IgD-negative memory B cell (primary cell): ENCODE results near the gene TIMELESS. TPM values are rescaled to one million over a fixed set of nuclear protein-coding genes. Genes with fewer than 3 reads are reported as not detected.
"Not testable (repeated sequence)": the region's sequence is repeated elsewhere in the genome, so short reads cannot be mapped to it uniquely, and the experiment has no call there.

Source experiments
- H3K27ac Mint-ChIP-seq, 3 donors: one replicate each; pipeline ENCODE4 v1.8.0; 2020 to 2022; ENCODE audit warnings: mild to moderate bottlenecking in 3 of 3, mixed read lengths in 3 of 3, moderate library complexity in 1 of 3
- H3K27me3 Mint-ChIP-seq: one replicate; pipeline ENCODE4 v1.8.0; 2021; ENCODE audit warnings: mixed read lengths
- H3K36me3 Mint-ChIP-seq: one replicate; pipeline ENCODE4 v1.8.0; 2020; ENCODE audit warnings: mild to moderate bottlenecking, mixed read lengths
- H3K4me1 Mint-ChIP-seq, 3 donors: one replicate each; pipeline ENCODE4 v1.8.0; 2020 to 2022; ENCODE audit warnings: mixed read lengths in 3 of 3, mild to moderate bottlenecking in 1 of 3
- H3K4me3 Mint-ChIP-seq, 4 donors: one replicate each; pipeline ENCODE4 v1.8.0; 2020 to 2022; ENCODE audit warnings: mild to moderate bottlenecking in 4 of 4, mixed read lengths in 4 of 4, moderate library complexity in 3 of 4
- H3K9me3 Mint-ChIP-seq, 3 donors: one replicate each; pipeline ENCODE4 v1.8.0; 2020 to 2021; ENCODE audit warnings: mixed read lengths in 3 of 3, mild to moderate bottlenecking in 1 of 3
- polyA plus RNA-seq: library from polyadenylated mRNA; unstranded; fragments of 300-500 nt; fragmentation: Illumina TruSeq; gene quantifications from one replicate; pipeline ENCODE4 v1.2.3, GENCODE V29; 2021

The TIMELESS gene
- polyA plus RNA-seq, 1 donor from 2014 or later, result 14.3 TPM

DNA sequence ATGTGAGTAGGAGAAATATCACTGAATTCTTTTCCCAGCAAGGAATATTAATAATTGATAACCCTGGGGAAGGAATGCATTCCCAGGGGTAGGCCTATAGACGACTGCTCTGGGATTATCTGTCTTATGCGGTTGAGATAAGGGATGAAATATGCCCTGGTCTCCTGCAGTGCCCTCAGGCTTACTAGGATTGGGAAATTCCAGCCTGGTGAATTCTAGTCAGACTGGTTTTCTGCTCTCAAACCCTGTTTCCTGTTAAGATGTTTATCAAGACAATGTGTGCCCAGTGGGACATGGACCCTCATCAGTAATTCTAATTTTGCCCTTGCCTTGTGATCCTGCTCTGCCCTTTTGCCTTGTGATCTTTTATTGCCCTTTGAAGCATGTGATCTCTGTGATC is 6.0 kb downstream of the TIMELESS start:
- H3K27ac Mint-ChIP-seq, H3K4me3 Mint-ChIP-seq, H3K36me3 Mint-ChIP-seq, H3K27me3 Mint-ChIP-seq, H3K9me3 Mint-ChIP-seq: not testable (repeated sequence)
- peaks cover 12 to 22% (median 18%) of the 10 kb centered on the region in 3 donors for H3K4me1 Mint-ChIP-seq

DNA sequence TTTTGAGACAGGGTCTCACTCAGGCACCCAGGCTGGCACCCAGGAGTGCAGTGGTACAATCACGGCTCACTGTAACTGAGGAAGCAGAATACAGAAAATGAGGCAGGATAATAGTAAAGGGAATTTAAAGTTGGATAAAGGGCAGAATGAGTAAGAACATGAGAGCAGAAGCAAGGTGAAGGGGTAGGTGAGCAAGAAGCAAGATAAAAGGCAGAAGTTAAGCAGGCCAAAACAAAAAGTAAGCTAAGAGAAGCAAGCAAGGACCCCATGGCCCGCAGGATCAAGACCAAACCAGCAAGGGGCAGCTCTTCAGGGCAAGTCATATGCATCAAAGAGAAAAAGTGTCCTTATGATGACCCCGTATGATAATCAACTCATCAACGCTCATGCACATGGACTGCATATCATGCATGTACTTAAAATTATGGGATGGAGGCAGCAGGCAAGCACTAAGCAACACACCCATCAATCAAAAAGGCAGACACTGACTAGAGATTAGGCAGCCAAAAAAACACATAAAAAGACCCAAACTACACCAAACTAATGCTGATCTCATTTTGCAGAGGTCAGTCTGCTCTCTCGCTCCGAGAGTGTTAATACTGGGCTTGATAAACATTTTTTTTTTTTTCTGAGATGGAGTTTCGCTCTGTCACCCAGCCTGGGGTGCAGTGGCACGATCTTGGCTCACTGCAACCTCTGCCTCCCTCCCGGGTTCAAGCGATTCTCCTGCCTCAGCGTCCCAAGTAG is 11.6 kb downstream of the TIMELESS start:
- Mint-ChIP-seq H3K36me3 (peaks cover 8% of the 10 kb centered on the region), H3K27ac (peak overlapping the region in 2 of 3 donors; percentile 28 to 67), H3K9me3 (no peaks in the 10 kb centered on the region), H3K4me3 (no peak overlapping the region), H3K4me1 (peaks cover 5 to 6% (median 6%) of the 10 kb centered on the region in 3 donors), H3K27me3 (no peaks in the 10 kb centered on the region)

DNA sequence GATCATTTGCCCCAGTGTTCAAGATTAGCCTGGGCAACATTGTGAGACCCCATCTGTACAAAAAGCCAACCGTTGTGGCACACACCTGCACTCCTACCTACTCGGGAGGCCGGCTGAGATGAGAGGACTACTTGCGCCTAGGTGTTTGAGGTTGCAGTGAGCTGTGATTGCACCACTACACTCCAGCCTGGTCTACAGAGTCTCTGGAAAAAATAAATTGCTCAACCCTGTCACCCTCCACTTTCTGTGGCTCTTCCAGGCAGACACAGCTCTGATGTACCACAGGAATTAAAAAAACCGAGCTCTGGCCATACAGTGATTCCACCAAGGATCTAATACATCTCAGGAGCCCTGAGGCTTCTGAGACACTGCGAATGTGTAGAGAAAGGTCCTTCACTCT is 14.4 kb downstream of the TIMELESS start:
- Mint-ChIP-seq H3K36me3 (peaks cover 10% of the 10 kb centered on the region), H3K4me1 (peaks cover 0 to 8% (median 4%) of the 10 kb centered on the region in 3 donors), H3K27me3 (no peaks in the 10 kb centered on the region), H3K27ac (no peak overlapping the region), H3K4me3 (no peak overlapping the region), H3K9me3 (no peaks in the 10 kb centered on the region)

DNA sequence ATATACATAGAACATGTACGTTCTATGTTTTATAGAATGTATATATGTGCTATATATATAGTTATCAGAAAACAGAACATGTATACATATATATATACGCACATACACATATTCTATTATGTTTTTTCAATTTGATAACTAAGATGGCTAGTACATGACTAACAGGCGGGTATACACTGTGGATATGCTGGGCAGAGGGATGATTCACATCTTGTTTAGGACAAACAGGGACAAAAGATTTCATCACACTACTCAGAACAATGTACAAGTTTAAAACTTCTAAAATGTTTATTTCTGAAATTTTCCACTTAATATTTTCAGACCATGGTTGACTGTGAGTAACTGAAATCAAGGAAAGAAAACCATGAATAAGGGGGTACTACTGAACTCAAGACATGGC is 17.4 kb downstream of the TIMELESS start:
- Mint-ChIP-seq H3K9me3 (no peaks in the 10 kb centered on the region), H3K36me3 (peaks cover 10% of the 10 kb centered on the region), H3K4me3 (no peak overlapping the region)

DNA sequence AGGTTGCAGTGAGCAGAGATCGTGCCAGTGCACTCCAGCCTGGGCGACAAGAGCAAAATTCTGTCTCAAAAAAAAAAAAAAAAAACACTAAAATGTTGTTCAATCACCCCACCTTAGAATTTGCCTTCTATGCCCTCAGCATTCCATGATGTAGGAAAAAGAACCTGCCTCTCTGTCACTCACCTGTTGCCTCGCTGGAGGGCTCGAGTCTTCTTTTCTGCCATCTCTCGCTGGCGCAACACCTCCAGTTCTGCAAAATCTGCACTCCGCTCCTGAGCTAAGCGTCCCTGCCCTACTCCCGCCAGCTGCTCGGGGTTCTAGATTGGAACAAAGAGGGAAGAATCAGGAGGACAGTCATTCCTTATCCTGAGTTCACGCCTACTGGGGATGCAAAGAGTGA is 17.9 kb downstream of the TIMELESS start:
- peaks cover 0 to 6% (median 0%) of the 10 kb centered on the region in 3 donors for H3K4me1 Mint-ChIP-seq
- H3K27me3 Mint-ChIP-seq, result no peaks in the 10 kb centered on the region
- H3K36me3 Mint-ChIP-seq, result peaks cover 10% of the 10 kb centered on the region
- H3K9me3 Mint-ChIP-seq, result no peaks in the 10 kb centered on the region
- H3K4me3 Mint-ChIP-seq, result peak overlapping the region in 1 of 4 donors; percentile 73
- H3K27ac Mint-ChIP-seq, result no peak overlapping the region

More for the DNA sequence above, 17.4 kb downstream of the TIMELESS start:
- Mint-ChIP-seq H3K27ac (no peak overlapping the region), H3K4me1 (peaks cover 0 to 6% (median 0%) of the 10 kb centered on the region in 3 donors), H3K27me3 (no peaks in the 10 kb centered on the region)

DNA sequence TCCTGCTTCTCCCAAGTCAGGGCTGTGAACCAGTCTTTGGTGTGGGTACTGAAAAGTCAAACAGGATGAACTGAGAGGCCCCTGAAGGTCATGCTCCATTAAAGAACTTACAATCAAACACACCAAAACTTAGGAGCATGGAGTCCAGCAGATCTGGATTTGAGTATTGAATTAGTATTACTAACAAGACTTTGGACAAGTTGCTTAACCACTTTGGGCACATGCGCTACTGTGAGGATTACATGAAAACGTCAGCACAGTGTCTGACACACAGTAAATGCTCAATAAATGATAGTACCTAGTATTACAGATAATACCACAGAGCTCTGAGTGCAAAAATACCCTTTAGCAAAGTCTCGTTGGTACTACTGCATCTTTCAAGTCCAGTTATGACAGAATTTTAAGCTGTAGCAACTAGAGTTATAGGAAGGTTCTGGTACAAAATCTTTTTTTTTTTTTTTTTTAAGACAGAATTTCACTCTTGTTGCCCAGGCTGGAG is 23.2 kb downstream of the TIMELESS start:
- no peaks in the 10 kb centered on the region for H3K9me3 Mint-ChIP-seq
- H3K36me3 Mint-ChIP-seq, result peaks cover 13% of the 10 kb centered on the region
- H3K4me1 Mint-ChIP-seq, result peaks cover 0 to 1% (median 0%) of the 10 kb centered on the region in 3 donors
- no peaks in the 10 kb centered on the region for H3K27me3 Mint-ChIP-seq
- no peak overlapping the region for H3K4me3 Mint-ChIP-seq
- H3K27ac Mint-ChIP-seq, result peak overlapping the region in 1 of 3 donors; percentile 19

DNA sequence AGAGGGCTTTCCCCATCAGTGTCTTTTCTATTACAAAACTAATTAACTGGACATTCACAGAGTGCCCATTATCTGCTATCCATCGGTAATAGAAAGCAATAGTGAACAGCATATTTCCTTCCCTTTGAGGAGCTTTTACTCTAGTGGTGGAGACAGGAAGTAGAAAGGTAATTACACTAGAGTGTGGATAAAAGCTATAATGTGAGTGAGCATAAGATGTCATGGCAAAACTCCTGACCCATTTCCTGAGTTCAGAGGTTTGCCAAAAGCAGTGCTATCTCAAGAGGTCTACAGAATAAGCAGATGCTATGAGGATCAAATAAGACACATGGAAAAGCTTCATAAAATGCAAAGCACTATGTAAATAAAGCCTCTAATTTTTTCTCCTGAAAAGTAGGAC is 24.0 kb downstream of the TIMELESS start:
- Mint-ChIP-seq H3K4me3 (no peak overlapping the region), H3K27ac (no peak overlapping the region), H3K4me1 (peaks cover 0 to 1% (median 0%) of the 10 kb centered on the region in 3 donors), H3K27me3 (no peaks in the 10 kb centered on the region), H3K9me3 (no peaks in the 10 kb centered on the region), H3K36me3 (peaks cover 15% of the 10 kb centered on the region)

DNA sequence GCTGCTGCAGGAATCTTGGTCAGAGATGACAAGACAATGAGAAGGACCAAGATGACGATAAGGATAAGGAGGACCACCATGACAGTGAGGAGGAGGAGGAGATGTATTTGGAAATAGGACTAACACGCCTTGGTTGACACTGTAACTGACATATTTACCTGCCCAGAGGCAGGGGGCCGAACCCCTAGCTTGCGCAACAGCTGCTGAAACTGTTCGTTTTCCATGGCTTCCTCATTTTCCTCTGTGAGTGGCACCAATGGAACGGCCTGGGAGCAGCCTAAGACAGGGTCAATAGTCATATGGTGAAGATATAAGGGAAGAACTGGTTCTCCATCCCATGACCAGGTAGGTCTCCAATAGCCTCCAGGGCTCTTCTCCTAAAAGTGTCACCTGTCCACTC is 28.8 kb downstream of the TIMELESS start:
- Mint-ChIP-seq H3K4me1 (no peaks in the 10 kb centered on the region), H3K4me3 (no peak overlapping the region), H3K36me3 (peaks cover 17% of the 10 kb centered on the region), H3K9me3 (no peaks in the 10 kb centered on the region), H3K27ac (no peak overlapping the region), H3K27me3 (no peaks in the 10 kb centered on the region)

DNA sequence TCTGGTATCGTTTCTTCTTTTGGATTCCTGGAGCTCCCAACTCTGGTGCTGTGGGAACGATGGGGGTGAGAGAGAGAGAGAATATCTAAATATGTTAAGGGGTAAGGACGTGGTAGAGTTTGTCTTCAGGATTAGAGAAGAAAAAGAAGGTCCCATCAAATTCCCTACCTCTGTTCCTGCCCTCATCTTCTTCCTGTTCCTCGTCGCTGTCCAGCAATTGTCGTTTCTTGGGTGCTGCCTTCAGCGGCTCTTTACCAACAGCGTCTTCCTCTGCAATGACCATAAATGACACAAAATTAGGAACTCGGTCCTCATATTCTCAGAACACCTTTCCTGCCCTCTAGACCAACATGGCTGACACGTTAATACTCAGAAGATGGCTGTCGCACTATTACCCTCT is 31.5 kb downstream of the TIMELESS start:
- H3K36me3 Mint-ChIP-seq, result peaks cover 13% of the 10 kb centered on the region
- no peak overlapping the region for H3K27ac Mint-ChIP-seq
- no peaks in the 10 kb centered on the region for H3K27me3 Mint-ChIP-seq
- H3K9me3 Mint-ChIP-seq, result no peaks in the 10 kb centered on the region
- H3K4me1 Mint-ChIP-seq, result peaks cover 0 to 2% (median 0%) of the 10 kb centered on the region in 3 donors
- no peak overlapping the region for H3K4me3 Mint-ChIP-seq

DNA sequence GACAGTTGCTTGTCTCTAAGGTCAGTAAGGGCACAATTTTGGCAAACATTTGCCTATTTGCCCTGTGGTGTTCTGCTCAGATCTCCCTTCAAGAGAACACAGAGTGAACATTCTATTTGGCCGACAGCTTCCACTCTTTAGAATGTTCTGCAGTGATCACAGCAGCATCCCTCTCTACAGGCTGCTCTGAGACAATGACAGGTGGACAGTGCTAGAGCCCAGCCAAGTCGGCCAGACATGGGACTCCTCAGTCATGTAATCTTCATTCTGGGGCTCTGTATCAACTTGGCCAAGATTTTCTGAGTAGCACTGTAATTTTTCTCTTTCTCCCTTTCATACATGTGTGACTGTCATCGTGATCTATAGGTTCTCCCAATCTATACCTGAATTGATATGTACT is 34.8 kb downstream of the TIMELESS start:
- H3K4me3 Mint-ChIP-seq, result no peak overlapping the region
- H3K4me1 Mint-ChIP-seq, result peaks cover 0 to 4% (median 0%) of the 10 kb centered on the region in 3 donors
- H3K27ac Mint-ChIP-seq, result peak overlapping the region in 1 of 3 donors; percentile 13
- peaks cover 8% of the 10 kb centered on the region for H3K36me3 Mint-ChIP-seq
- no peaks in the 10 kb centered on the region for H3K9me3 Mint-ChIP-seq
- H3K27me3 Mint-ChIP-seq, result no peaks in the 10 kb centered on the region

DNA sequence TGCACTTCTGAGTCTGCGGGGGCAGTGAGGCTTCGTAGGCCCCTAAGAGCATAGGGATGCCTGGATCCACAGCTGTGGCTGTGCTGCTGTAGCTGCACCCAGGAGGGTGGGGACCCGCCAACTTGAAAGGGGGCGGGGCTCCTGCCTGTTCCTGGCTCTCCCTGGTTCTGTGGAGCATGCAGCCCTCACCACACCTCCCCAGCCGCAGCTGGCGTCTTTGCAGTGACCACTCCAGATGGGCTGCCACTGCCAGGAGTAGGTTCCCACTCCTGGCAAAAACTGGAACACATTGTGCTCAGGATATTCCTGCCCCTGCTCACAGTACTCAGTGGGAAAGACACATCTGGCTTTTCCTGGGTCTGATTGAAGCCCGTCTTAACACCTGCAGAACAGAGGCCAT is 35.8 kb downstream of the TIMELESS start:
- Mint-ChIP-seq H3K27ac (peak overlapping the region in 1 of 3 donors; percentile 61), H3K4me1 (peaks cover 0 to 4% (median 0%) of the 10 kb centered on the region in 3 donors), H3K9me3 (no peaks in the 10 kb centered on the region), H3K4me3 (no peak overlapping the region), H3K27me3 (no peaks in the 10 kb centered on the region), H3K36me3 (peaks cover 8% of the 10 kb centered on the region)

DNA sequence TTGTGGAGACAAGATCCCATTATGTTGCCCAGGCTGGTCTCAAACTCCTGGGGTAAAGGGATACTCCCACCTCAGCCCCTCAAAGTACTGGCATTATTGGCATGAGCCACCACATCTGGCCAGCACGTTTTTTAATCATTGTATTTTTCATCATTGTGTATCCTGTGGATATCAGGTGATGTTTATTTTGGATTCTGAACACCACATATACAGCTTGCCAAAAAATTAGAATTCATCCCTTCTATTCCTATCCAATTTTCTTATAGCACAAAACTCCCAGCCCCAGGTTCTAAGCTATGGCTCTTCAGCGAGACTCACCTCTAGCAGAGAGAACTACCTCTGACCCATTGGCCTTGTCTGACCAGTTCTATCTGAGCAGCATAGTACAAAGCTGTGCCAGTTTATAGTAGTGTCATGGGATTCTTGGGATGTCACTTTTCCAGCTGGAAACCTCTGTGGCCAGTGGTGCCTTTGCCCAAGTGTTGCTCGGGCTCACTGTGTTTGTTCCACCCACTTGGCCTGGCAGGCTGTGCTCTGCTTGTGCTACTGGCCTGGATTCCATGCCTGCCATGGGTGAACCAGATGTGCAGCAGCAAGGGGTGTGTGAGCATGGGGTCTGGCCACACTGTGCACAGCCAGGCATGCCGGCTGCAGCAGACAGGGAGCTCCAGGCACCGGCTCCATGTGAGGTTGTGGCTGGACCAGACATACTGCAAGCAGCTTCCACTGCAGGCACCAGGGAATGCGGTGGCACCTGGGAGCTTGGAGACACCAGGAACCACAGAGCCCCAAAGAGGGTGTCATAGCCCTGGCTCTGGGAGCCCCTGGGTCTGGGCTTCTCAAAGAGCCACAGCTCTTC is 37.2 kb downstream of the TIMELESS start:
- H3K36me3 Mint-ChIP-seq, result peaks cover 2% of the 10 kb centered on the region
- no peak overlapping the region for H3K27ac Mint-ChIP-seq
- H3K27me3 Mint-ChIP-seq, result no peaks in the 10 kb centered on the region
- H3K9me3 Mint-ChIP-seq, result no peaks in the 10 kb centered on the region
- H3K4me1 Mint-ChIP-seq, result peaks cover 0 to 4% (median 0%) of the 10 kb centered on the region in 3 donors
- H3K4me3 Mint-ChIP-seq, result no peak overlapping the region

DNA sequence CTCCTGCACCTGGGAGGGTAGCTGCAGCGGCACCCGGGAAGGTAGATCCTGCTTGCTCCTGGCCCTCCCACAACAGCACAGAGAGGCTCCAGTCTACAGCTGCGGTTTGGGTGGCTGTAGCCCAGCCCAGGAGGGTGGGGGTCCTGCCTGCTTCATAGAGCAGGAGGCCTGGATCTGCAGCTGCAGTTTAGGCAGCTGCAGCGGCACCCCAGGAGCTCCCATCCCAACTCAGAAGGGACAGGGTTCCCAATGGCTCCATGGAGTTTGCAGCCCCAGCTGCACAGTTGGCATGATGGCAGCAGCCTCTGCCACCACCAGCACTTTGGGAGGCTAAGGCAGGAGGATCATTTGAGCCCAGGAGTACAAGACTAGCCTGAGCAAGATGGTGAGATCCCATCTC is 38.5 kb downstream of the TIMELESS start:
- Mint-ChIP-seq H3K27ac (no peak overlapping the region), H3K9me3 (no peaks in the 10 kb centered on the region), H3K36me3 (no peaks in the 10 kb centered on the region), H3K4me3 (no peak overlapping the region), H3K27me3 (no peaks in the 10 kb centered on the region), H3K4me1 (peaks cover 0 to 4% (median 0%) of the 10 kb centered on the region in 3 donors)

DNA sequence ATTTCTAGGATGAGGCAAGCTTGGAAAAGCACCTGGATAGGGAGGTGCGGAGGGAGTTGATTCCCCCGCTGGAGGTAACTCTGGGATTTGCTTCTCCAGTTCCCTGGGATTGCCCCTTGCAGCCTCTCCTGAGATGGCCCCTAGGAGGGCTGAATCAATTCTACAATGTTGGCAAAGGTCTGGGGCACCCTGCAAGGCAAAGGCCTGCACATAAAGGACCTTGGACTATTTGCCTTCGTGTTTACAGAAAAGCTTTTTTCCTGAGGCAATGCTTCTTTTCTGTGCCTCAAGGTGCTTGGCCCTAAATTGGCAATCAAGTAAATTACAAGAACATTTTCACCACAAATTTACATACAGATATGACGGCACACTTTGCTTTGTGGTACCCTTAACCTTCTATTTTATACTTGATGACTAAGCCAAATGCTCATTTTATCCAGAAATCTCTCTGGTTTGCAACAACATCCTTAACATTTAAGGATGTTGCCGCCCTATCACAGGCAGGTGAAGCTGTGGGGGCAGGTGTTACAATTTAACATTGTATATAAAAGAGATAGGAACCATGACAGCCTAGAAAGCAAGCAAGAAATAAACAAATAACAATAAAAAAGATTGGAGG is 40.3 kb downstream of the TIMELESS start:
- H3K9me3 Mint-ChIP-seq, result no peaks in the 10 kb centered on the region
- no peaks in the 10 kb centered on the region for H3K27me3 Mint-ChIP-seq
- H3K4me1 Mint-ChIP-seq, result peaks cover 0 to 2% (median 0%) of the 10 kb centered on the region in 3 donors
- H3K27ac Mint-ChIP-seq, result no peak overlapping the region
- H3K4me3 Mint-ChIP-seq, result no peak overlapping the region
- H3K36me3 Mint-ChIP-seq, result peaks cover 2% of the 10 kb centered on the region

DNA sequence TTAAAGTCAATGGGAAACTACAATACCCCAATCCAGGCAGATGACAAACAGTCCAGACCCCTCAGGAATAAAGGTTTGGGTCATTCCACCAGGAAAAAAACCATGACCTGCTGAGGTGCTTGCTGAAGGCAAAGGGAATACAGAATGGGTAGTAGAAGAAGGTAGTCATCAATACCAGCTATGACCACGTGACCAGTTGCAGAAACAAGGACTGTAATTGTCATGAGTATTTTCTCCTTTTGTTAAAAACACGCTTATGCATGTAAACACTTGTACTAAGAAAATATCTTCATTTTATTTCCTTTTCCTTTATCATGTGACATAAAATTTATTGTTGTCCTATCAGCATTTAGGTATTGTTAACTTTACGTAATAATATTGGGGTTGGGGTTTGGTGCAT is 45.0 kb downstream of the TIMELESS start:
- H3K4me3 Mint-ChIP-seq, H3K4me1 Mint-ChIP-seq, H3K9me3 Mint-ChIP-seq, H3K27me3 Mint-ChIP-seq, H3K36me3 Mint-ChIP-seq: not testable (repeated sequence)
- peak overlapping the region in 1 of 3 donors; percentile 9 for H3K27ac Mint-ChIP-seq
